ENCODE results near the gene C16orf96. TPM values are rescaled to one million over a fixed set of nuclear protein-coding genes. Genes with fewer than 3 reads are reported as not detected.
A peak's percentile ranks its signal among the peaks of the same experiment; 100 is the strongest.

The C16orf96 gene
- total and polyA plus RNA-seq, 2 of the 8 experiments (the other 6 are each of a cell fraction or from before 2014, with no cell fraction given), result 1.0 to 1.3 TPM

DNA sequence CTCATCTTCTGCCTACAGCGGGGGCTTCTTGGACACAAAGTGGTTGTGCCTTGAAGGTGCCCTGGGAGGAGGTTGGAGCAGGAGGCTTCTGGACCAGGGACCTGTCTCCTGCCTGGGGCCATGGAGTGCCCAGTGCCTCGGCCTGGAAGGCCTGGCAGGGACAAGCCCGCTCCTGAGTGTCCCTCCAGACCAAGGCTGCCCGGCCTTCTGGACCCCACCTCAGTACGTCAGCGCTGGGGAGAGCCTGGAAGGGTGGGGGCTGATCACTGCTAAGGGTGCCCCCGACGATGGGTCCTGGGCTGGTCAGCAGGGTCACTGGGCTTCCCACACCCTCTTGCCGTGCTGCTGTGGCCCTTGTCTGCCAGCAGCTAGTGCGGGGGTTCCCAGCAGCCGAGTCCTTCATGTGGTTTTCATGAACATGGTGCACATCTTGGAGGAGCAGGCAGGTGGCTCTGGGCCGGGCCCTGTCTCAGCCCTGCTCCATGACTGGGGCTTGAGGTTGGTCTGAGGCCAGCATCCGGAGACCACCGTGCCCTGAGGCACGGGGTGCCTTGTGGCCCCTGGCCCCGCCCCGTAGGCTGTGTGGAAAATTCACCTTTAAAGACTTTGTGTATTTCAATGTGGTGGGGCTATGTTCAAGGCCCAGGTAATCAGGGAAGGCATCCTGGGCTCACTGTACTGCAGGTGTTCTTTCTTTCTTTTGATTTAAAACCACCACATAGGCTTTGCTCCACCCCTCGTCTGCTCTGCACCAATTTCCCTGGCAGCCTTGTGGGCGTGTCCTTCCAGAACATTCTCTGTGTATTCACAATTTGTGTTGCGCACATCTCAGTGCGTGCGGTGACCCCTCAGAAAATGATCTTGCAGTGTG, 90.9 kb downstream of the C16orf96 start:
- Histone ChIP-seq H4K91ac (replicated peaks; ENCODE audit: insufficient read length, low read length) (no peak overlapping the region), H3K56ac (replicated peaks; ENCODE audit: insufficient read length, low read depth, low read length) (no peak overlapping the region), H3K23ac (ENCODE audit: insufficient read length) (no peak overlapping the region), H3K79me1 (ENCODE audit: low read depth, low read length) (peaks cover 18% of the 10 kb centered on the region), H3K23me2 (ENCODE audit: low read depth, low read length) (no peaks in the 10 kb centered on the region), H3K79me2 (ENCODE audit: control insufficient read depth in 1 of 2, insufficient read depth in 2 of 2, low read length in 2 of 2) (peaks cover 0 to 52% of the 10 kb centered on the region in 2 experiments; a peak in 2 of 4 replicates), H3K27ac (ENCODE audit: low read depth, low read length) (no peak overlapping the region), H2BK15ac (ENCODE audit: low read length) (no peak overlapping the region), H3K4me3 (ENCODE audit: extremely low read depth in 1 of 4, insufficient read depth in 2 of 4, low read depth in 3 of 4, low read length in 4 of 4) (no peak overlapping the region), H3K18ac (ENCODE audit: extremely low read depth, low read length) (no peak overlapping the region), H2BK20ac (ENCODE audit: low read length) (no peak overlapping the region), H3K9ac (replicated peaks in 1 of 4; ENCODE audit: extremely low read depth in 1 of 4, low read depth in 3 of 4, low read length in 3 of 4) (no peak overlapping the region), H2BK12ac (ENCODE audit: low read depth, low read length) (no peak overlapping the region), H4K8ac (ENCODE audit: extremely low read depth, insufficient read depth, low read length) (peak overlapping the region; percentile 28; the same call in 1 of the 2 replicates), H3K27me3 (replicated peaks in 1 of 4; ENCODE audit: control insufficient read depth in 3 of 4, extremely low read depth in 1 of 4, insufficient read depth in 3 of 4, low read length in 3 of 4) (no peaks in the 10 kb centered on the region), H2BK120ac (replicated peaks; ENCODE audit: low read depth, low read length) (no peak overlapping the region), H4K20me1 (replicated peaks in 1 of 2; ENCODE audit: control insufficient read depth in 1 of 2, insufficient read depth in 2 of 2, low read length in 2 of 2) (peaks cover 5 to 11% of the 10 kb centered on the region in 2 experiments), H3K4me2 (ENCODE audit: insufficient read depth in 1 of 2, low read depth in 2 of 2, low read length in 2 of 2) (no peak overlapping the region), H3K4me1 (replicated peaks in 1 of 4; ENCODE audit: control insufficient read depth in 3 of 4, insufficient read depth in 4 of 4, low read length in 3 of 4) (peaks cover 0 to 2% (median 0%) of the 10 kb centered on the region in 4 experiments; a peak in 2 of 7 replicates), H3K14ac (ENCODE audit: insufficient read length) (no peak overlapping the region), H3K4ac (replicated peaks; ENCODE audit: insufficient read length, low read depth, low read length) (no peak overlapping the region), H3K36me3 (ENCODE audit: control insufficient read depth in 2 of 4, insufficient read depth in 4 of 4, low read length in 3 of 4) (peaks cover 0 to 3% (median 1%) of the 10 kb centered on the region in 4 experiments; a peak in 3 of 8 replicates), H3K9me3 (ENCODE audit: insufficient read depth in 2 of 2, low read depth in 1 of 2, low read length in 1 of 2) (no peaks in the 10 kb centered on the region), H2BK5ac (ENCODE audit: low read depth, low read length) (no peak overlapping the region), H4K5ac (ENCODE audit: insufficient read length, low read depth, low read length) (no peak overlapping the region), H2AFZ (ENCODE audit: low read length) (no peak overlapping the region), H2AK5ac (ENCODE audit: low read depth, low read length) (no peak overlapping the region)
- POLR2A ChIA-PET (ENCODE audit: partially characterized antibody), result interaction anchor here (0.6 kb wide), 1 partner anchor 31 kb away, joined by 3 read pairs; no protein-coding TSS in a partner anchor
- CTCF ChIA-PET (ENCODE audit: partially characterized antibody), result interaction anchor here (1.1 to 1.7 kb wide), 2 partner anchors 23 to 31 kb away, joined by 5 to 8 read pairs; no protein-coding TSS in a partner anchor
- FAIRE-seq (no peak), DNase-seq (ENCODE audit: low read depth in 1 of 2, low spot score in 2 of 2) (no peak)
- TF ChIP-seq SUZ12 (IDR thresholded peaks at IDR 0.05; ENCODE audit: low read length) (no peak), CREB1 (IDR thresholded peaks at IDR 0.05) (no peak)
- 91% methylated on average over 22 of the region's 22 CpGs; no CpG with 5 or more reads in 1 of the 2 experiments for WGBS, 2 experiments (ENCODE audit: extremely low coverage in 1 of 2, insufficient coverage in 1 of 2, insufficient read length in 1 of 2, insufficient replicate concordance in 2 of 2, low coverage in 1 of 2, low lambda C conversion rate in 2 of 2, missing lambda C conversion rate in 1 of 2)

Measured in H1 (cell line).